OCI-LY7 (cell line): ENCODE measurements around the gene MAX. TPM values are rescaled to one million over a fixed set of nuclear protein-coding genes. Genes with fewer than 3 reads are reported as not detected.
A peak's percentile ranks its signal among the peaks of the same experiment; 100 is the strongest.

Source experiments
- BruUV-seq: library from RNA; stranded (reverse); fragments of 400-500 nt; replicated peaks from 2 replicates; lab custom pipeline; 2021; lab: Mats Ljungman, UMichigan
- CTCF ChIA-PET: fragments of 300-600 bp; sonication (Branson Sonifier 250); formaldehyde crosslinking; loops from one replicate; lab custom pipeline; 2022; ENCODE audit warnings: antibody characterized with exemption; ENCODE audit not compliant: unreplicated experiment; lab: Charles Lee
- POLR2A ChIA-PET: fragments of 300-600 bp; sonication (Branson Sonifier 250); formaldehyde crosslinking; loops from one replicate; lab custom pipeline; 2022; ENCODE audit warnings: antibody characterized with exemption; lab: Charles Lee
- DNase-seq: peaks from one replicate; pipeline ENCODE4 v3.0.0-alpha.2; 2015; ENCODE audit warnings: low spot score
- H2AFZ ChIP-seq: fragments of 200-600 bp; sonication (generic), shearing (Covaris generic); 2 replicates; pipeline ENCODE4 v1.6.1; 2014; ENCODE audit warnings: mild to moderate bottlenecking, antibody characterized with exemption, low read length, moderate library complexity
- H3K27ac ChIP-seq: fragments of 200-600 bp; sonication (generic); 2 replicates; pipeline ENCODE4 v1.5.1; 2014; ENCODE audit warnings: mixed run types, low read depth, mild to moderate bottlenecking, moderate library complexity, low read length, inconsistent platforms; ENCODE audit not compliant: poor library complexity, severe bottlenecking
- H3K36me3 ChIP-seq: fragments of 200-600 bp; sonication (generic); 2 replicates; pipeline ENCODE4 v1.6.1; 2014; ENCODE audit warnings: mild to moderate bottlenecking, antibody characterized with exemption, low read length, moderate library complexity, mixed read lengths; ENCODE audit not compliant: insufficient read depth
- H3K4me1 ChIP-seq: fragments of 200-600 bp; sonication (generic); 2 replicates; pipeline ENCODE4 v1.5.1; 2014; ENCODE audit warnings: mild to moderate bottlenecking, low read length; ENCODE audit not compliant: insufficient read depth, poor library complexity, severe bottlenecking
- H3K4me2 ChIP-seq: fragments of 200-600 bp; sonication (generic); 2 replicates; pipeline ENCODE4 v1.6.1; 2014; ENCODE audit warnings: mild to moderate bottlenecking, low read length
- H3K4me3 ChIP-seq: fragments of 200-600 bp; sonication (generic); 2 replicates; pipeline ENCODE4 v1.5.1; 2014; ENCODE audit warnings: mild to moderate bottlenecking, low read depth, low read length; ENCODE audit not compliant: poor library complexity, severe bottlenecking
- H3K79me2 ChIP-seq: fragments of 200-600 bp; sonication (generic); 2 replicates; pipeline ENCODE4 v1.6.1; 2016; ENCODE audit warnings: low read depth, mild to moderate bottlenecking, low read length, moderate library complexity, mixed read lengths; ENCODE audit not compliant: insufficient read depth
- H3K9me2 ChIP-seq: fragments of 200-600 bp; sonication (generic); 2 replicates; pipeline ENCODE4 v1.6.1; 2016; ENCODE audit warnings: mild to moderate bottlenecking, low read length, mixed read lengths; ENCODE audit not compliant: insufficient read depth
- H3K9me3 ChIP-seq: fragments of 200-600 bp; sonication (generic); 2 replicates; pipeline ENCODE4 v1.6.1; 2014; ENCODE audit warnings: mild to moderate bottlenecking, mixed run types, low read length, mixed read lengths
- H4K20me1 ChIP-seq: fragments of 200-600 bp; sonication (generic); 2 replicates; pipeline ENCODE4 v1.6.1; 2014; ENCODE audit warnings: mild to moderate bottlenecking, antibody characterized with exemption, low read length, moderate library complexity, mixed read lengths; ENCODE audit not compliant: insufficient read depth
- CTCF ChIP-seq: fragments of 200-600 bp; sonication (generic); conservative IDR thresholded peaks from 2 replicates; pipeline ENCODE4 v1.5.1; 2014; ENCODE audit warnings: mild to moderate bottlenecking, antibody characterized with exemption, low read length, moderate library complexity, mixed read lengths
- EZH2phosphoT487 ChIP-seq: fragments of 200-600 bp; sonication (generic); IDR thresholded peaks from 2 replicates; pipeline ENCODE4 v1.6.1; 2018; ENCODE audit warnings: low read depth, borderline replicate concordance, mild to moderate bottlenecking, mixed run types, antibody characterized with exemption, low read length, moderate library complexity, mixed read lengths
- intact Hi-C: fragments of 100-400 bp; cut with micrococcal nuclease; formaldehyde crosslinking; loops from one replicate; pipeline ENCODE4 v1.10.0; 2022; ENCODE audit not compliant: unreplicated experiment
- total RNA-seq, 2 experiments: library from RNA; depleted of rRNA in 1 of 2; stranded (reverse); fragments of >200 nt in 1 of 2; shearing (Covaris generic) in 1 of 2; gene quantifications; 2 replicates each; pipeline ENCODE4 v1.2.3, GENCODE V29; 2014 to 2022

Gene MAX
- total RNA-seq, 2 experiments from 2014 or later: 58.3 to 94.1 TPM

DNA sequence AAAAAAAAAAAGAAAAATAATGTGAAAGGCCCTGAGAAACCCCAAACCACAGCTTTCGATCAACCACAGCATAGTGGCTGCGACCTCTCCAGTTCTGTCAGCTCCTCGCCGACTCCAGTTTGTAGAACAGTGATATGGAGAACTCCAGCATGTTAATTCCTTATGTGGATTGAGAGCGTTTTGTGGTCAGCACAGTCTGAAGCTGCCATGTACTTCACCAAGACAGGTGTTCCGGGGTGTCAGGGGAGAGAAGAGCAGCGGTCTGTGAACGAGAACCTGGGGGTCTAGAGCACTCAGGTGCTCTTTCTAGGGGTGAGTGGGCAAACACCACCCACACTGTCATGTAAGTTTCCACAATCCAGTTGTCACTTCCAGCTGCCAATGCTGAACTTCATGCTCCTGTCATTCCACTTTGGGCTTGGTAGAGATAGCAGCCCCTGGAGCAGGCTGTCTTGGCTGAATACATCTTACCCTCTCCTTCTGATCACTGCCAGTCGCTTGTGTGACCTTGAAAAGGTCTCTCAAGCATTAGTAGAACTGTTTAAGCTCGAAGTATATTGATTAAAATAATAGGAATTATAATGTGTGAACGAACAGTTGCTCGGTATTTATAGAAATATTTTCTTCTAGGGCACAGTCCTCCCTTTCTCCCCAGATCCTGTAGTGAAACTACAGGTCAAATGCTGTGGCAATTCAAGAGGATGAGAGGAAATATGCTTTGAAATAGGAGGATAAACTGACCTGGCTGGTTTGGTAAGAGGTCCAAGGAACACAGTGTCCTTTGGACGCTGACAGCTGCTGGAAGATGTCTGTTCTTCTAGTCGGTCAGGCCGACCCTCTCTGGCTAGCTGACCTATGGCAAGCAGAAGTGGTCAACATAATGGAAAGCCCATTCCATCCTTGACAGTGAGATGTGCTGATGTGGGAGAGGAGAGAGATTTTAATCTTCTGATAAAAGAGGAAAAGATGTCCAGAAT lies 15.7 kb upstream of the MAX start:
- Histone ChIP-seq H3K9me3 (no peaks in the 10 kb centered on the region), H3K9me2 (no peaks in the 10 kb centered on the region), H3K79me2 (no peaks in the 10 kb centered on the region), H3K36me3 (no peaks in the 10 kb centered on the region), H3K4me3 (no peak overlapping the region), H2AFZ (no peak overlapping the region), H3K27ac (no peak overlapping the region), H3K4me2 (no peak overlapping the region), H4K20me1 (no peaks in the 10 kb centered on the region), H3K4me1 (no peaks in the 10 kb centered on the region)
- intact Hi-C loops: no loop called here
- POLR2A ChIA-PET: interaction anchor here (1.1 kb wide), 2 partner anchors 20 to 43 kb away, joined by 3 read pairs; no protein-coding TSS in a partner anchor
- no peak for DNase-seq
- no TSS peak for BruUV-seq
- CTCF ChIA-PET: no interaction called here
- no peak for TF ChIP-seq EZH2phosphoT487
- TF ChIP-seq CTCF: no peak

DNA sequence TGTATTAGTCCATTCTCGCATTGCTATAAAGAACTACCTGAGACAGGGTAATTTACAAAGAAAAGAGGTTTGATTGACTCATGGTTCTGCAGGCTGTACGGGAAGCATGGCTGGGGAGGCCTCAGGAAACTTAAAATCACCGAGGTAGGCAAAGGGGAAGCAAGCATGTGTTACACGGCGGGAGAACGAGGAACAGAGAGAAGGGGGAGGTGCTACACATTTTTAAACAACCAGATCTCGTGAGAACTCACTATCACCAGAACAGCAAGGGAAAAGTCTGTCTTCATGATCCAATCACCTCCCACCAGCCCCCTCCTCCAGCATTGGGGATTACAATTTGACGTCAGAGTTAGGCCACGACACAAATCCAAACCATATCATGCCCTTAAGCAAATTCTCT lies 13.3 kb upstream of the MAX start:
- Histone ChIP-seq H3K27ac (no peak overlapping the region), H3K4me1 (no peaks in the 10 kb centered on the region), H3K79me2 (no peaks in the 10 kb centered on the region), H3K36me3 (no peaks in the 10 kb centered on the region), H3K4me2 (no peak overlapping the region), H3K9me3 (no peaks in the 10 kb centered on the region), H2AFZ (peak overlapping the region; percentile 5; the same call in 1 of the 2 replicates), H3K9me2 (no peaks in the 10 kb centered on the region), H3K4me3 (no peak overlapping the region), H4K20me1 (no peaks in the 10 kb centered on the region)
- TF ChIP-seq EZH2phosphoT487: no peak
- TF ChIP-seq CTCF: no peak
- intact Hi-C loops: no loop called here
- no TSS peak for BruUV-seq
- DNase-seq: peak; percentile 18
- ChIA-PET POLR2A (interaction anchor here (1.0 kb wide), 1 partner anchor 20 kb away, joined by 3 read pairs; no protein-coding TSS in a partner anchor), CTCF (no interaction called here)

GRCh38 chr14:65110525-65110924 lies 8.2 kb upstream of the MAX start:
- H2AFZ ChIP-seq: peak overlapping the region; percentile 51; the same call in 1 of the 2 replicates
- H3K4me3 ChIP-seq: no peak overlapping the region
- no TSS peak for BruUV-seq

More at GRCh38 chr14:65110525-65110924, 8.2 kb upstream of the MAX start:
- ChIA-PET CTCF (interaction anchor here (0.6 kb wide), 1 partner anchor 20 kb away, joined by 3 read pairs; no protein-coding TSS in a partner anchor), POLR2A (no interaction called here)
- Histone ChIP-seq H3K36me3 (no peaks in the 10 kb centered on the region), H3K9me3 (no peaks in the 10 kb centered on the region), H3K4me2 (no peak overlapping the region), H3K79me2 (no peaks in the 10 kb centered on the region), H3K27ac (no peak overlapping the region), H3K4me1 (no peaks in the 10 kb centered on the region), H3K9me2 (no peaks in the 10 kb centered on the region), H4K20me1 (no peaks in the 10 kb centered on the region)
- TF ChIP-seq EZH2phosphoT487 (no peak), CTCF (no peak)
- intact Hi-C loops: no loop called here
- DNase-seq: no peak
